HG02938 (cell line): ENCODE data around the gene GARIN5B.

Experiments
- ATAC-seq: cut with Tn5 transposase; IDR thresholded peaks from one replicate; pipeline ENCODE4 v1.9.1; 2021; ENCODE audit warnings: mild to moderate bottlenecking, moderate library complexity; ENCODE audit not compliant: unreplicated experiment

The GARIN5B gene

DNA sequence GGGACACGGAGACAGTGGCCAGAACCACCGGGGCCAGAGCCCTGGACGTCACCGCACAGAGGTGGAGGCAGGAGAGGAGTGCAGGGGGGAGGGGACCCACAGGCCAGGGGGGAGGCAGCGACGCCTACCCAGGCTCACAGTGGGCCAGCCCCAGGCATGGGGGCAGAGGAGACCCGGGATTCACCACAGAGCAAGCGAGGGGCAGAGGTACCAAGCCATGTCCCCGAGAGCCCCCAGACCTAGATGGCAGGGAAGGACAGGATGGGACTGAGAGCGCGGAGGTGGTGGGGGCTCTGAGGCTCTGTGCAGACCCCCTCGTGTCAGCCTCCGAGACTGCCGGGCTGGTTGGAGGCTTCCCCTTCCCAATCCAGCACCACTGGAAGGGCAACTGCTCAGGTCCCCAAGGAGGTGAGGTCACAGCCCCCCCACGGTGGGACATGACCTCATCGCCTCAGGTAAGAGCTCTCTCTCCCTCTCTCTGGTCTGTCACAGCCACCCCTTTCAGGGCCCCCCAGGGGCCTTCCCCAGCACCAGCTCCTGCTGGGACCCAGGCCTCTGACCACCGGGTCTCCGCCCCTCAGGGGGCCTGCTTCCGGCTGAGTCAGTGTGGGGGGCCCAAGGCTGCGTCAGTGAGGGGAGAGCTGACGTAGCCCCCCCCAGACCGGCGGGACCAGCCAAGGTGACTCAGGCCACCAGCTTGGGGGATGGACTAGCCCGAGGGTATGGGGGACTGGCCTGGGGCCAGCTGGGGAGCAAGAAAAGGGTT is 9.4 kb upstream of the GARIN5B start:
- no peak for ATAC-seq

DNA sequence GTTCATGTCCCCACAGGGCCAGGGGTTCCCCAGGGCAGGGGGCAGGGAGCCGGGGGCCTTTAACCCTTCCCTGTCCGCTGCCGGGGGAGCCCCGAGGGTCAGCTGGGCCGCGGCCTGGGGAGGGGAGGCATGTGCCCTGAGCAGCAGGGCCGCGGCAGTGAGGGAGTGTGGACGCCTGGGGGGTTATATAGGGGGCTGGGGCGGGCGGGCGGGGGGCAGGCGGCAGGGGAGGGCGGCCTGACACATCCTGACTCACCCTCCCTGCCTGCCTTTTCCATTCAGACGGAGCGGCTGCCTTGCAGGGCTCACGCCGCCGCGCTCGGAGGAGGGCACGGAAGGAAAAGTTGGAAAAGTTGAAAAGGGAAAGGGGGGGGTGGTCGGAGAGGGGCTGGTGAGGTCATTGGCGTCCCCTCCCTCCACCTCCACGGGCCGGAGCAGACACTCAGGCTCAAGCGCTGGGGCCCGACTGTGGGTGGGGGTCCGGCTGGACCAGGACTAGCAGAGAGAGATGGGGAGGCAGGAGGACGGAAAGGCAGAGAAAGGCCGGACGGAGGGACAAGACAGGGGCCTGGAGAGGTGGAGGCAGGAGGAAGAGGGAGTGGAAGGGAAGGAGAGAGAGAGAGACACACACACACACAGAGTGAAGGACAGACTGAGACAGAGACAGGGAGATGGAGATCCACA is 7.4 kb upstream of the GARIN5B start, which contains the start of gene IL11:
Gene IL11 (minus strand): TSS at position 159 of the 684 bp plus-strand sequence. CDS start 153 bp downstream, at position 6.
- no peak for ATAC-seq

DNA sequence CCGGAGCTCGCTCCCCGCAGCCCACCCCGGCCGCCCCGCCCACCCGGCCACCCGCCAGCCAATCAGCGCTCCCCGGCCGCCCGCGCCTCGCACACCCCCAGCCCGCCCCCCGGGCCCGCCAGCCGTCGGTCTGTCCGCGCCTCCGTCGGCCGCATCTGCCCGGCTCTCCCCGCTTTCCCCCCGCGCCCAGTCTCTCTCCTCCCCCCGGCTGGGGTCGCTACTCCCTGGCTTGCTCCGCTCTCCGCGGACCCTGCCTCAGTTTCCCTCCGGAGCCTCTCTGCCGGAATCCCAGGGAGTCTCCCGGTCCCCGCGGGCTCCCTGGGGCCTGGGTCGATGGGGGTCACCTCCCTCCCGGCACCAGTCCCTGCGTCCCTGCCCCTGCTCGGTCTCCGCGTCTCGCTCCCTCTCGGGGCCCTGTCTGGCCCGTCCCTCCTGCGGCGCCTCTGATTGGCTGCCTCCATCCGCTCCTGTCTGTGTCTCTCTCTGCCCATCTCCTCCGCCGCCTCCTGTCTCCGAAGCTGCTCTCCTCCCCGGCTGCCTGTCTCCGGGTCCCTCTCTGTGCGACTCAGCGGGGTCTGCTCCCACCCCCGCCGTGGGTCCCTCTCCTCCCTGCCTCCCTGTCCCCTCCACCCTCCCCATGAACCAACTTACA is 6.7 kb upstream of the GARIN5B start:
- no peak for ATAC-seq

DNA sequence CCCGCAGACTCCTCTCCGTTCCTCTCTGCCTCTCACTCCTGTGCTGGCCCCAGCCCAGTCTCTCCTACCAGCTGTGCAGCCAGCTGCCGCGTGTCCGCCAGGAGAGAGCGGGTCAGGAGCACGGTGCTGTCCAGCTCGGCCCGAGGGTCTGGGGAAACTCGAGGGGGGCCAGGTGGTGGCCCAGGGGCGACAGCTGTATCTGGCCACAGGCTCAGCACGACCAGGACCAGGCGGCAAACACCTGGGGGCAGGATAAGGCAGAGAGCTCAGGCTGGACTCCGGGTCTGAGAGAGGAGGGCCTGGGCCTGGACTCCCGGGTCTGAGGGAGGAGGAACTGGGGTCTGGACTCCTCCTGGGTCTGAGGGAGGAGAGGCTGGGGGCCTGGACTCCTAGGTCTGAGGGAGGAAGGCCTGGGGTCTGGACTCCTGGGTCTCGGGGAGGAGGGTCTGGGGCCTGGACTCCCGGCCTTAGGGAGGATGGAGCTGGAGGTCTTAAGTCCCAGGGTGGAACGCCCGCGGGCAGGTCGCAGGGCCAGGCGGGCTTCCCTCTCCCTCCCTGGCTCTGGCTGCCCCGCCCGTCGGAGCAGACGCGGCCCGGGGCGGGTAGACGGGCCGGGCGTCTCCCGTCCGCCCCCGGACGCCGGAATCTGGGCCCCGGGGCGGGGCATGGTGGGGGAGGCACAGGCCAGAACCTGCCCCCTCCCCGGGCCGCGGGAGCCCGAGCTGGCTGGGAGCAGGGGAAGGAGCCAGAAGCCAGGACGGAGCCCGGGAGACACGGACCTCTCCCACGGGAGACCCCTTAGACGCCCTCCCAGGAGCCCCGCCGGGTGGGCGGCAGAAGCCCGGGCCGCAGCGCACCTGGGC is 5.9 kb upstream of the GARIN5B start:
- ATAC-seq, result no peak

DNA sequence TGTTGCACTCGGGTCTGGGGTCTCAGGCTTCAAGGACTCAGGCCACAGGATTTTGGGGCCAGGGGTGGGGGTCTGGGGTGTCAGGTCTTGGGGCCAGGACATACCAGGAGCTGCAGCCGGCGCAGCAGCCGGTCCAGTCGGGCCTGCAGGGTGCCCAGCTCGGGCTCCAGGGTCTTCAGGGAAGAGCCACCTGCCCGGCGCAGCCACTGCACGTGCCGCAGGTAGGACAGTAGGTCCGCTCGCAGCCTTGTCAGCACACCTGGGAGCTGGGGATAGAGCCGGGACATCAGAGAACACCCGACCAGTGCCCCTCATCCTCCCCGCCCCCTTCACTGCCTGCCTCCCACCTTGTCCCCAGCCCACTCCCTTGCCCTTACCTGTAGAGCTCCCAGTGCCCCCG is 5.0 kb upstream of the GARIN5B start:
- ATAC-seq, result no peak

DNA sequence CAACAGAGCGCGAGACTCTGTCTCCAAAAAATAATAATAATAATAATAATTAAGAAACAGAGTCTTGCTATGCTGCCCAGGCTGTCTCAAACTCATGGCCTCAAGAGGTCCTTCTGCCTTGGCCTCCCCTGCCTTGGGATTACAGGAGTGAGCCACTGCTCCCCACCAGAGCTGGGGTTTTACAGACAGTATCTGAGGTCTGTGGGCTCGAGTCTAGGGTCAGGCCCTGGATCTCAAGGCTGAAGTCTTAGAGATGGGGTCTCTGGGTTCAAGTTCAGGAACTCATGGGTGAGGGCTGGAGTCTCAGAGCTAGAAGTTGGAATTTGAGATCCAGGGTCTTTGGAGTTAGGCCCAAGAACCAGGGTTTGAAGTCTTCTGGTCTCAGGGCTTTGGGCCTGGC is 3.7 kb upstream of the GARIN5B start:
- no peak for ATAC-seq

DNA sequence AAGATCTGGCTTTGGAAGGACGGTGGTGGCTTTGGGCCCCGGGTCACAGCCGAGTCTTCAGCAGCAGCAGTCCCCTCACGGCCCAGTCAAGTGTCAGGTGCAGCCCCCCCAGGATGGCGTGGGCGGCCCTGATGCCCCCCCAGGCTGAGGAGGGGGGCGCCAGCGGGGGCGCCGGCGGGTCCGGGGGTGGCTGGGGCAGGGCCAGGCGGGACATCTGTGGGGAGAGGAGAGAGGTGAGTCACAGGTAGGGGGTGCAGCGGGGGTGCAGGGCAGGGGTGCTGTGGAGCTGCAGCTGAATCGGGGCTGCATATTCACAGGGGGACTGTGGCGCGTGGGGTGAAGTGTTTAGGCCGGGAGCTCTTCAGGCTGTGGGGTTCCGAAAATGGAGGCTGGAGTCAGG is 2.9 kb upstream of the GARIN5B start:
- no peak for ATAC-seq

DNA sequence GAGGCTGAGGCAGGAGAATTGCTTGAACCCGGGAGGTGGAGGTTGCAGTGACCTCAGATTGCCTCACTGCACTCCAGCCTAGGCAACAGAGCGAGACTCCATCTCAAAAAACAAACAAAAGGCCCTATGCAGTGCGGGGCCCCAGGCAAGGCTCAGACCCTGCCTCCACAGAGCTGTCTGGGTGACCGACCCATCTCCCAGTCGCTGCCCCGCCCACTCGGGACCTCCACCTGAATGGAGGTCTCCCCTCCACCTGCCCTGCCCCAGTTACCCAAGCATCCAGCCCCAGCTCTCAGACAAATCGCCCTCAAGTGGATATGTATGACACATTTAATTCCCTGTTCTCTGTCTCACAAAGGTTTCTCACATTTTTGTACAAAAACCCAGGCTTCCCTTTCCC is 2.2 kb upstream of the GARIN5B start:
- no peak for ATAC-seq

DNA sequence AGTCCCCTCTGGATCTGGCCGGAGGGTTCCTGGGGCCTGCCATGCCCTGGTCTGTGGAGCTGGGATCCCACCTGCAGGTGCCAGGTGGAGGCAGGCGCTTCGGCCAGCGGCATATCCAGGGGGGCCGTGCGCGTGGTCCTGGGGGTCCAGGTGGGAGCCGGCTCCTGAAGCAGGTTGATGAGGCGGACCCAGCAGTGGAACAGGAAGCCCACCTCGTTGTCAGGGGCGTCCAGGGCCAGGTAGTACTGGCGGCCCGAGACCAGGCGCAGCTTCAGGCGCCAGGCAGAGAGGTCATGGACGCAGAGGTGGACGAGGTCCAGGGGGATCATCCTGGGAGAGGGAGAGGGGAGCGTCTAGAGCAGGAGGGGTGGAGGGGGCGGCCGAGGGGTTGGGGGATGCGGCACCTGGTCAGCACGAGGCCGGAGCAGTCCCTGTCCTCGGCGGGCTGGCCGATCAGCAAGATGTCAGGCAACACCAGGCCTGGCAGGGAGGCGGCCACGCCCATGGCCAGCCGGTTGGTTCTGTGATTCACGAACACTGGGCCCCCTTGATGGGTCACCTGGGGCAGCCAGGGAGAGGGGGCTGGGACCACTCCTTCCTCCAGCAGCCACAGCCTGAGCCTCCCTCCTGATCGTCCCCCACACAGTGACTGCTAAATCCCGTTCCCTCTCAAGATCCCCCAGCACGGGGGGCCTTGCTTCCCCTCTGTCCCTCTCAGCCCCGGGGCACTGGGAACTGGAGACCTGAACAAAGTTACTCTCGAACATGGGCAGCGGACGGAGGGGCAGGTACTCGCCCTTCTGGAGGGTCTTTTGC is 678 bp downstream of the GARIN5B start:
- ATAC-seq, result no peak

DNA sequence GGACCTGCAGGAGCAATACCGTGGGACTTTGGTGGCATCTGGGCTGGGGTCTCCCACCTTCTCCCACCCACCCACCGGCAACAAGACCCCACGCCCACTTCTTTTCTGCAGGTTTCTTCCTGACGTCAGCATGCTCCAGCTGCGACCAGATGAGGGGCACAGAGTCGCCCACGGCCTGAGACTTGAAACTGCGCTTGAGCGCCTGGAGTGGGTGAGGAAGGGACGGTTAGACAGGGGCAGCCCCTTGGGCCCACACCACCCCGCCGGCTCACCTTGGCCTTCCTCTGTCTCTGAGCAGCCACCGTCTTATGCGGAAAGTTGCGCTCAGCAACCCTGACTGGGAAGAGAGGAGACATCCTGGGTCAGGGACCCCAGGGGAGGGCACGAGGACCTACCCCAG is 2.2 kb downstream of the GARIN5B start:
- ATAC-seq, result no peak

DNA sequence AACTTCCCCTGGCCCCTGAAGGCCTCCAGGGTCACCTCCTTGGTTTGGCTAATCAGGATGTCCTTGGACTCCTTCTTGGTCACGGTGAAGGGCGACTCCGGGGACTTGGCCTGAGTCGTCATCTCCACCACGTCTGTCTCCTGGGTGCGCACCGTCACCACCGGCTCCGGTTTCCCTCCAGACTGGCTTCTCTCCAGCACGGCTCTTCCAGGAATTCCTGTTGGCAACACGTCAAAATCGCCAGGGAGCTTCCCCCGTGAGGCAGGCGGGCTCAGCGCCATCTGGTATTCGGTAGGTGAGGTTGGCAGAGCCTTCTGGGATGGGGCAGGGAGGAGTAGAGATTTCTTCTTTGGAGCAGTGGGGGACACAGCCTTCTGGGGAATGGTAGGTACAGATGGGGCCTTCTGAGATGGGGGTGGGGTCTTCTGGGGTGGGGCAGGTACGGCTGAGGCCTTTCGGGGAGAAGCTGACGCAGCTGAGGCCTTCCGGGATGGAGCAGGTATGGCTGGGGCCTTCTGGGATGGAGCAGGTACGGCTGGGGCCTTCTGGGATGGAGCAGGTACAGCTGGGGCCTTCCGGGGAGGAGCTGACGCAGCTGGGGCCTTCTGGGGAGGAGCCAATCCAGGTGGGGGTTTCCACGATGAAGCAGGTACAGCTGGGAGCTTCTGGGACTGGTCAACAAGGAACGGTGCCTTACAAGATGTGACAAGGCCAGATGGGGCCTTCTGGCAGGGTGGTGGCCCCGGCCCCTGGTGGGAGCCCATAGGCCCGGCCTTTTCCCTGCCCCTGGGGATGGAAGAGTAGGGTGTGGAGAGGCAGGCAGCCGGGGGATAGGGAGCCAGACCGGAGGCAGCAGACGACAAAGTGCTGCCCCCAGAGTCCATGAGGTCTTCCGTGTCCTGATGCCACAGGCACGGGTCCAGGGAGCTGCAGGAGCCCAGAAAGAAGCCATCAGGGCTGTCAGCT is 3.8 kb downstream of the GARIN5B start:
- ATAC-seq, result no peak

DNA sequence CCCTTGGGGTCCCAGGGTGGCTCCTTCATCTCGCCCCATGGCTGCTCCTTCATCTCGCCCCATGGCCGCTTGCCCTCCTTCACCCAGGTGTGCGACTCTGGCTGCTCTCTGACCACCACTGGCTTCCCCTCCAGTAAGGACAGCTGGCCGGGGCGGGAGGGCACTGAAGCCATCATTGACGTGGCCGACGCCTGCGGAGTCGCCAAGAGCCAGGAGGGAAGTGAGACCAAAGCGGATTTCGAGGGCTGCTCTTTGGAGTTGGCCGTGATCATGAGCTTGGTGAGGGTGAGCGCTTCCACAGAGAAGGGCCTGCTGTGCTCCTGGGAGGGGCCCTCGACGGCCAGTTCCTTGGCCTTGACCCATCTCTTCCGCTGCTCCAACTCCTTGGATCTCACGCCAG is 4.6 kb downstream of the GARIN5B start:
- no peak for ATAC-seq

DNA sequence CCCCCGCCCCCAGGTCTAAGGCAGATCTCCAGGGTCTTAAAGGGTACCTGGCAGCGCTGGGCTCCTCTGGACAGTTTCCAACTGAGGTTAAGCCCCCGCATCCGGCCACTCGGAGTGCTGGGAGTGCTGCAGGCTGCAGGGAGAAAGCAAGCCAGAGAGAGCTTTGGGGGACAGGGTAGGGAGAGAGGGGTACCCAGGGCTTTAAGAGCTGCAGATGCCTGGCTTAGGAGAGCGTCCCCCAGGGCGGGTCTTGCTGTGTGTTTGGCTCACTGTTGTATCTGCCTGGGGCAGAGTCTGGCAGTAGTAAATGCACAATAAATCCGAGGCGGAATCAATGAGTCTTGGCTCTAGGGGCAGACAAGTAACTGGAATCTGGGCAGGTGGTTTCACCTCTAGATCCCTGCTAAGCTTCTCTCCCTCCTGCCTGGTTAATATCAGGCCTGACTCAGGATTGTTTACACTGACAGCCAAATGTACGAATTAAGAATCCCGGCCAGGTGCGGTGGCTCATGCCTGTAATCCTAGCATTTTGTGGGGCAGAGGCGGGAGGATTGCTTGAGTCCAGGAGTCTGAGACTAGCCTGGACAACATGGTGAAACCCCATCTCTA is 7.7 kb downstream of the GARIN5B start:
- no peak for ATAC-seq

DNA sequence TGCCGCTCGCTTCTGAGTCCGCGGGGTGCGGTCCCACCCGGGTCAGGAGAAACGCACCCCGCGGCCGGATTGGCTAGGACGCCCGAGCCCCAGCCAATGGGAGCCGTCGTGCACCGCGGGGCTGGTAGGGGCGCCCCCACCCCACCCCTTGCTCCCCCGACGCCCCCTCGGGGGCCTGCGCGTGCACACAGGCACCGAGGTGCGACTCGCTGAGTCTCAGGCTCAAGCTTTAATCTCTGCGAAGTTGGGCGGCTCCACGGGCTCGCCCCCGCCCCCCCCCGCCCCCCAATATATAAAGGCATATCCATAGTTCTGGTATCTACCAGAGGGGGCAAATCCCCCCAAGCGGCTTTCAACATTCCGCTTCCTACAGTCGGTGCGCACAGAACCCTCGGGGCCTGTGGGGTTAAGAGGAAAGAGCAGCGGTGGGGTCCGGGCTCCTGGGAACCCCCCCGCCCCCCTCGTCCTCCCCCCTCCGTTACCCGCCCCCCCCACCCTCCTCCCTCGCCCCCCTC is 8.3 kb downstream of the GARIN5B start, which contains the start of gene COX6B2:
Gene COX6B2 (minus strand): TSS at position 22 of the 515 bp plus-strand sequence. CDS start 198 bp downstream, outside the sequence.
- no peak for ATAC-seq

DNA sequence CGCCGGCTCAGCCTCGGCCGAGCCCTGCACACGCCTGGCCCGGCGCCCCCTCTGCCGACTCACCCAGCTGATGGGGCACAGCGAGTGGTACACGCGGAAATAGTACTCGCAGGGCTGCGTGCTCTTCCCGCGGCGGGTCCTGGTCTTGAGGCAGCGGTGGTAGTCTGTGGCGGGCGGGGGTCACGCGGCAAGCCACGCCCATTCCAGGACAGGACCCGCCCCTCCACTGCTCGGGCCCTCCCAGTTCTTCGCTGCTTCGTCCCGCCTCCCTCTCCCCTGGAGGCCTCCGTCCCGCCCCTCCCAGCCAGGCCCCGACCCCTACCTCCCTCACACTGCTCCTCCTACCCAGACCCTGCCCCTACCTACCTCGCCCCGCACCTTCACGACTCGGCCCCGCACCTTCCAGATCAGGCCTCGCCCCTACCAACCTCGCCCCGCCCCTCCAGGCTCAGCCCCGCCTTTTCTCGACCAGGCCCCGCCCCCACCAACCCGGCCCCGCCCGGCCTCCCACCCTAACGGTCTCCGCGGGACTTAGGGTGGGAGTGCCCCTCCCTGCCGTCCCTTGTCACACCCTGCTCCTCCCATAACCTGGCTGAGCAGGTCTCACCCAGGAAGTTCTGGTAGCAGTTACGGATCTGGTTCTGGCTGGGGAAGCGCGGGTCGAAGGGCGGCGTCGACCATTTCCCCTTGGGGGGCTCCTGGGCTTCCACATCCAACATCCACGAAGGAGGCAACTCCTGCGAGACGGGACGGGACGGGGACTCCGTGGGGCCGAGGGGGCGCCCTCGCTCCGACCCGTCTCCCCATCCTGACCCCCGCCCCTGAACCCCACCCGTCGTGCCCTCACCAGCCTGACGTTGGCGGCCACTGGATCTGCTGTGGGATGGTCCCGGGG is 9.0 kb downstream of the GARIN5B start:
- ATAC-seq, result no peak

DNA sequence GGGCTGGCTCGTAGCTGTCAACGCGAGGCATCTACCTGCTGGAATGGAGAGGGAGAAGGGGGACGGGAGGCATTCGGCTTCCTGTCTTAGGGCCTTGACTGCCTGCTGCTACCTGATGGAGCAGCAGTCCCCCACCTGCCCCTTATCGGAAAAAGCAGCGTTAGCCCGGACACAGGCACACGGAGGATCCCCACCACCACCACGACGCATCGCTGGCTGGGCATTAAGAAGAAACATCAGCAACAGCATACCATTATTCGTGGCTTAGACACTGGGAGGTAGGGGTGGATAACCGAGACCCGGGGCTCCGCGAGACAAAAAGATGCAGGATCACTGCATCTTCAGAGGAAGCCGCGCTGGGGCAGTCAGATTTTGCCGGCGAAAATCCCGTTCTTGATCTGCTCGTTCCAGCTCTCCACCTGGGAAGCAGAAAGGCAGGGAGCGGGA is 9.7 kb downstream of the GARIN5B start:
- no peak for ATAC-seq

DNA sequence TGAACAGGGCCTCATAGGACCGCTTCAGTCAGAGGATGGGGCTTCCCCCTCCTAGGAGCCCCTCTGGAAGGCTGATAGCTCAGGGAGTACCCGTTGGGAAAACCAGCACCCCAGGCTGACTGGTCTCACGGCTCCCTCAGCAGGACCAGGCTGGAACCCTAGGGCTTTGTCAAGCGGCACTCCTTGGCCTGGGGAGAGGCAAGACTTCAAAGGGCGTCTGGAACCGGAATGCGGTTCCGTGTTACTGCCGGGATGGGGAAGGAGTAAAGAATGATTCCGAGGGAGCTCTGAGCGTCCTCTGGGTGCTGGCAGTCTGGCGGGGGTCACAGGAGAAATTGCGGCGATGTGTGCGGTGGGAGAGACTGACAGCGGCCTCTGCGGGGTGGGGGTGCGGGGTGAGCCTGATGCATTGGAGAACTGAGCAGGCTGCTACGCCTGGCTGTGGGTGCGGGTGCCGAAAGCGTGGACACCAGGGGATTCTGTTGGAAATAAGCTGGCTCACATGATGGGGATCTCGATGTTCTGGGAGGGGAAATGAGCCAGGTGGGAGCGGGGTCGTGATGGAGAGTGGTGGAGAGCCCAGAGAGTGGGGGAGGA is 10.4 kb downstream of the GARIN5B start:
- no peak for ATAC-seq
